Mucosa of gallbladder (tissue), 1 donor: Measurements from ENCODE around the gene MAPT. TPM values are rescaled to one million over a fixed set of nuclear protein-coding genes. Genes with fewer than 3 reads are reported as not detected.

ENCODE experiments used
- DNase-seq: peaks from one replicate; pipeline ENCODE4 v3.0.0-alpha.2; 2020; ENCODE audit warnings: low spot score
- total RNA-seq: library from RNA; stranded (reverse); gene quantifications from one replicate; pipeline ENCODE4 v1.2.1, GENCODE V29; 2021
- donor health status: DM: no; HTN: no; CAD: no.

Gene MAPT
- total RNA-seq, 1 donor from 2014 or later, result 11.0 TPM

- DNase-seq, result no peak
These were observed 153.5 kb downstream of the MAPT start for GRCh38 chr17:46047856-46048255.

- DNase-seq, result no peak
These were observed 155.3 kb downstream of the MAPT start for GRCh38 chr17:46049656-46050055.

- DNase-seq, result no peak
These were observed 159.7 kb downstream of the MAPT start for GRCh38 chr17:46053911-46054534.

- DNase-seq, result no peak
These were observed 162.5 kb downstream of the MAPT start for GRCh38 chr17:46056800-46057304.

DNA sequence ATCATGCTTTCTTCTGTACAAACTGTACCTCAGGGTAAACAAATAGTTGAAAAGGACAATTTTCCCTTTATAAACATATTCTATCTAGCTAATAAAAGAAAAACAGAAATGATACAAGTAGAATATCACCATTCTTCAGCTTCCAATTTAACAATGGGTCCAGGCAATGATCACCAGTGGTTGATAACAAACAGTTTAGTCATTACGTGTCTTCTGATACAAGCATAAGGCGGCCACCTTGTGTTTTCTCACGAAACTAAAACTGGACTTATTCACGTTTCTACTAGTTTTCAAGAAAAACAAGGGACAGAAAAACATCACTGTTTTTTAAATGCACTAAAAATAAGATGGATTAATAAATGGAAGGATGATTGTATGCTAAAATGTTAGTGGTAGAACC lies 163.0 kb downstream of the MAPT start:
- DNase-seq, result no peak

- DNase-seq, result no peak
These were observed 165.1 kb downstream of the MAPT start for GRCh38 chr17:46059486-46059885.

DNA sequence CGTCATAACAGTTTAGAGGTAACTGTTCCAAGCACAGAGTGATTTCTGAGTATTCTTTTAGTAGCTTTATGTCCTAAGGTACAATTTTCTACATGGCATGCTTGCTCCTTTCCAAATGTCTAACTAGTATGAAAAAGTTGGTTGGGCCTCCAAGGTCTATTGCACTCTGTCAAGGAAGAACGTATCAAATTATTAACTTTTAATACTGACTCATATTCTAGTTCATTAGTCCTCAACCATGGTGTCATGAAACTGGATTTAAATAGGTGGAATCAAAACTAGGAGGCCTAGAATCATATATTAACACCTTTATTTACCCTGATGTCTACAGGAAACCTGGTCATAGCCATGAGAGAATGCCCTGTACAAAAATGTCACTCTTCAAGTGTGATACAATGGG lies 166.1 kb downstream of the MAPT start:
- no peak for DNase-seq

GRCh38 chr17:46061435-46061834 lies 167.1 kb downstream of the MAPT start:
- no peak for DNase-seq

- DNase-seq, result peak; percentile 22
These were observed 168.9 kb downstream of the MAPT start for GRCh38 chr17:46063241-46063640.

DNA sequence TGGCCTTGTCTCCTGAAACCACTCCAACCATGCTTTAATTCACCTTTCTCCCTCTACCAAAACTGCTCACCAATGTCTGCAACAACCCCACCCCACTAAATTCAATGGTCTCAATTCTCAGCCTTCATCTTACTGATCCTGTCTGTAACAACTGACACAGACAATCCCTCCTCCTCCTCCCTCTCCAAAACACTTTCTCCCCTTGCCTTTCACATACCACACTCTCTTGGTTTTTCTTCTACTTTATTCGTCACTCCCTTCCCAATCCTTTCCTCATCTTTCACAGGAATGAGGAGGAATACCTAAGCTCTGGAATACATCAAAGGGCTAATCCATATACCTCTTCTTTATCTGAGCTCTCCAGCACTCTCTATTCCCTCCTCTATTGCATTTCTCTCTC lies 170.1 kb downstream of the MAPT start:
- DNase-seq, result no peak

DNA sequence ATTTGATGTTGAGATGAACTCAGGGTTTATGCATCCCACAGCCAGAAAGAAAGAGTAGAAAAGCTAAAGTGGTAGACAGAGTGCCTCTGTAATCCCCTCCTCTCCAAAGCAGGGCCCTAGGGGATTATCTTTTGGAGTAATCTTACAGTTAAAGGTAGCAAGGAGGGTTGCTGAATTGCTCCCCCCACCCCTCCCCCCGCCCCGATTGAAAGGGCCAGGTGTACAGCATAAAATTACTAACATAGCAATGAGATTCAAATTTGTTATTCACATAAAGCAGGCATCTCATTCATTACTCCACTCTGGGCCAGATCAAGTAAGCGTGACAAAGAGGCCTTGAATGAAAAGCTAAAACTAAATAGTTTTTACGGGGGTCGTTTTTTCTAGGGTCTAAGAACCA lies 177.4 kb downstream of the MAPT start:
- no peak for DNase-seq

DNA sequence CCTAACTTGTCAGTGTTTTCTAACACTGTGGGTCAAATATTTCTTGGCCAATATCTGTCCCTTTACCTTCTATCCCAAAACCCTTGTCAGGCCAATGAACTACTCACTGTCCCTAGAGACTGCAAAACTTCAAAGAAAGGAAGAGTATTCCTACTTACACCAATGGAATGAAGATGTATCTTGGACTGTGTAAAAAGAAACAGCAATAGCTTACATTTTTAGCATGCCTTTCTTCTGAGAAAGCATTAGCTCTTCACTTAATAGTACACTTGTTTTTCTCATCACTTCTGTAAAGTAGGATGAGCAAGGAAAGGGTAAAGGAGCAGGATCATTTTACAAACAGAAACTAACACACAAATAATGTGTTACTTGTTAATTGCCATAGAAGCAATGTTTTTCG lies 178.6 kb downstream of the MAPT start:
- DNase-seq, result no peak

DNA sequence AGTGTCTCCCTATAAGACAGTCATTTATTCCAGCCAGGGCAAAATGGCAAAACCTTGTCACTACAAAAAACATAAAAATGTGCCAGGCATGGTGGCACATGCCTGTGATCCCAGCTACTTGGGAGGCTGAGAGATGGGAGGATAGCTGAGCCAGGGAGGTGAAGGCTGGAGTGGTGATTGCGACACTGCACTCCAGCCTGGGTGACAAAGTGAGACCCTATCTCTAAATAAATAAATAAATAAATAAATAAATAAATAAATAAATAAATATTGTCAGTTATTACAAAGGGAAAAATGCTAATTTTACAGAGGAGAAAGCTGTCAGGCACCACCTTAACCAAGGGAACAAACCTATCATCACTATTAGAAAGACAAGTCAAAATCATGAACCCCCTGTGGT lies 180.2 kb downstream of the MAPT start:
- no peak for DNase-seq

Other genes starting within 250 kb of the MAPT start
- gene CRHR1, start 110.2 kb upstream of the MAPT start, total RNA-seq, result not detected
- gene SPPL2C, start 49.7 kb upstream of the MAPT start, total RNA-seq, result not detected
- gene STH, start 104.7 kb downstream of the MAPT start, total RNA-seq, result not detected